ENCODE results near the gene ADAM12. TPM values are rescaled to one million over a fixed set of nuclear protein-coding genes. Genes with fewer than 3 reads are reported as not detected.

Gene ADAM12
- total RNA-seq = 0.09 and 0.14 TPM in 2 replicates

GRCh38 chr10:126387931-126388911 lies at the start of gene ADAM12:
Gene ADAM12, minus strand, starts transcription at chr10:126388477. Its CDS starts 332 bp downstream, at chr10:126388145.

Data from airway epithelial cell (primary cell).